Measurements from ENCODE around the gene MLH1. TPM values are rescaled to one million over a fixed set of nuclear protein-coding genes. Genes with fewer than 3 reads are reported as not detected.

MLH1 gene
- total RNA-seq, 1 experiment from 2014 or later: 50.6 TPM

DNA sequence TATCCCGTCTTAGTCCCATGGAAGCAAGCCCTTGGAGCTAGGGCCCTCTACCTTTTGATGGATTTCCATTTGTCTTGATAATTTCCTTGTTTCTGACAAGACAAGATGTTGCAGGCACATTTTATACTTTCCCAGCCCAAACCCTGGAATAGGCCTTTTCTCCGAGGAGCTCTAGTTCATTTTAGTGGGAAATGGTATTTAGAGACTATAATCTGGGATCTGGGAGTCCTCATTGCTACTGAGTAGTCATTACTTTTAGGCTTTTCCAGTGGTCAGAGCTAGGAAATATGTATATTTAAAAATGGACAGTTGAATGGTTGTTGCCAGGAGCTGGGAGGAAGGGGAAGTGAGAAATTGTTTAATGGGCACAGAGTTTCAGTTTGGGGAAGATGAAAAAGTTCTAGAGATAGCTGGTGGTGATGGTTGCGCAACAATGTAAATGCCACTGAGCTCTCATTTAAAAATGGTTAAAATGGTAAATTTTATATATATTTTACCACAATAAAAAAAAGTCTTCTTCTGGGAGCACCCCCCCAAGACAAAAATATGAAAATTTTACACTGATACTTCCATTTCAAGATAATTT is 31.6 kb downstream of the MLH1 start:
- Histone ChIP-seq H3K4me1 (ENCODE audit: insufficient read depth, low read length, poor library complexity, severe bottlenecking) (no peaks in the 10 kb centered on the region), H3K27me3 (replicated peaks; ENCODE audit: insufficient read depth, low read depth, low read length, poor library complexity) (no peaks in the 10 kb centered on the region), H3K27ac (ENCODE audit: low read depth, low read length, poor library complexity, severe bottlenecking) (no peak overlapping the region), H3K4me3 (ENCODE audit: low read depth, low read length, poor library complexity, severe bottlenecking) (no peak overlapping the region), H3K9me3 (ENCODE audit: low read depth, low read length, poor library complexity, severe bottlenecking) (no peaks in the 10 kb centered on the region), H3K36me3 (ENCODE audit: insufficient read depth, low read length, poor library complexity, severe bottlenecking) (peaks cover 80% of the 10 kb centered on the region)
- ChIA-PET CTCF (no interaction called here), POLR2A (ENCODE audit: low non-redundant PET) (no interaction called here)
- intact Hi-C loops (cut with micrococcal nuclease; ENCODE audit: unreplicated experiment): loop anchor here (2.0 kb wide), 1 partner anchor 188 kb away; no protein-coding TSS in a partner anchor
- DNase-seq (ENCODE audit: low spot score): no peak
- TF ChIP-seq EZH2 (IDR thresholded peaks at IDR 0.05; ENCODE audit: borderline replicate concordance, low read depth, low read length, poor library complexity, severe bottlenecking): no peak
- TF ChIP-seq, protein P1, sequence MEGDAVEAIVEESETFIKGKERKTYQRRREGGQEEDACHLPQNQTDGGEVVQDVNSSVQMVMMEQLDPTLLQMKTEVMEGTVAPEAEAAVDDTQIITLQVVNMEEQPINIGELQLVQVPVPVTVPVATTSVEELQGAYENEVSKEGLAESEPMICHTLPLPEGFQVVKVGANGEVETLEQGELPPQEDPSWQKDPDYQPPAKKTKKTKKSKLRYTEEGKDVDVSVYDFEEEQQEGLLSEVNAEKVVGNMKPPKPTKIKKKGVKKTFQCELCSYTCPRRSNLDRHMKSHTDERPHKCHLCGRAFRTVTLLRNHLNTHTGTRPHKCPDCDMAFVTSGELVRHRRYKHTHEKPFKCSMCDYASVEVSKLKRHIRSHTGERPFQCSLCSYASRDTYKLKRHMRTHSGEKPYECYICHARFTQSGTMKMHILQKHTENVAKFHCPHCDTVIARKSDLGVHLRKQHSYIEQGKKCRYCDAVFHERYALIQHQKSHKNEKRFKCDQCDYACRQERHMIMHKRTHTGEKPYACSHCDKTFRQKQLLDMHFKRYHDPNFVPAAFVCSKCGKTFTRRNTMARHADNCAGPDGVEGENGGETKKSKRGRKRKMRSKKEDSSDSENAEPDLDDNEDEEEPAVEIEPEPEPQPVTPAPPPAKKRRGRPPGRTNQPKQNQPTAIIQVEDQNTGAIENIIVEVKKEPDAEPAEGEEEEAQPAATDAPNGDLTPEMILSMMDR (conservative IDR thresholded peaks at IDR 0.05; ENCODE audit: low read depth, low read length): no peak
- no TSS peak for BruUV-seq (replicated peaks)

DNA sequence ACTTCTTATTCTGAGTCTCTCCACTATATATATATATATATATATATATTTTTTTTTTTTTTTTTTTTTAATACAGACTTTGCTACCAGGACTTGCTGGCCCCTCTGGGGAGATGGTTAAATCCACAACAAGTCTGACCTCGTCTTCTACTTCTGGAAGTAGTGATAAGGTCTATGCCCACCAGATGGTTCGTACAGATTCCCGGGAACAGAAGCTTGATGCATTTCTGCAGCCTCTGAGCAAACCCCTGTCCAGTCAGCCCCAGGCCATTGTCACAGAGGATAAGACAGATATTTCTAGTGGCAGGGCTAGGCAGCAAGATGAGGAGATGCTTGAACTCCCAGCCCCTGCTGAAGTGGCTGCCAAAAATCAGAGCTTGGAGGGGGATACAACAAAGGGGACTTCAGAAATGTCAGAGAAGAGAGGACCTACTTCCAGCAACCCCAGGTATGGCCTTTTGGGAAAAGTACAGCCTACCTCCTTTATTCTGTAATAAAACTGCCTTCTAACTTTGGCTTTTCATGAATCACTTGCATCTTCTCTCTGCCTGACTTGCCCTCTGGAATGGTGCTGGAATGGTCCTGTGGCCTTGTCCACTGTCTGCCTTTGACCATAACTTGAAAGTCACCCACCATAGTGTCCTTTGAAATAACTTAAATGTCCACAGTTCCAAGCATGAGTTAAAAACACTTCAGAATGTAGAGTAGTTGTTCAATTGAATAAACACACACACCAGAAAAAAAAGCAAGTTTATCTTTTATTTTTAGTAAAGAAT is 32.4 kb downstream of the MLH1 start:
- H3K36me3 ChIP-seq (ENCODE audit: insufficient read depth, low read length, poor library complexity, severe bottlenecking): peaks cover 76% of the 10 kb centered on the region
- no peak for DNase-seq (ENCODE audit: low spot score)
- no peak overlapping the region for H3K27ac ChIP-seq (ENCODE audit: low read depth, low read length, poor library complexity, severe bottlenecking)
- TF ChIP-seq, protein P1 (conservative IDR thresholded peaks at IDR 0.05; ENCODE audit: low read depth, low read length): no peak
- TF ChIP-seq EZH2 (IDR thresholded peaks at IDR 0.05; ENCODE audit: borderline replicate concordance, low read depth, low read length, poor library complexity, severe bottlenecking): no peak
- CTCF ChIA-PET: no interaction called here
- POLR2A ChIA-PET (ENCODE audit: low non-redundant PET): no interaction called here
- intact Hi-C loops (cut with micrococcal nuclease; ENCODE audit: unreplicated experiment): loop anchor here (2.0 kb wide), 1 partner anchor 187 kb away; no protein-coding TSS in a partner anchor
- BruUV-seq (replicated peaks): no TSS peak
- no peaks in the 10 kb centered on the region for H3K4me1 ChIP-seq (ENCODE audit: insufficient read depth, low read length, poor library complexity, severe bottlenecking)
- H3K27me3 ChIP-seq (replicated peaks; ENCODE audit: insufficient read depth, low read depth, low read length, poor library complexity): no peaks in the 10 kb centered on the region
- H3K4me3 ChIP-seq (ENCODE audit: low read depth, low read length, poor library complexity, severe bottlenecking): no peak overlapping the region
- no peaks in the 10 kb centered on the region for H3K9me3 ChIP-seq (ENCODE audit: low read depth, low read length, poor library complexity, severe bottlenecking)

- CTCF ChIA-PET: no interaction called here
- Histone ChIP-seq H3K27ac (ENCODE audit: low read depth, low read length, poor library complexity, severe bottlenecking) (no peak overlapping the region), H3K4me1 (ENCODE audit: insufficient read depth, low read length, poor library complexity, severe bottlenecking) (no peaks in the 10 kb centered on the region), H3K27me3 (replicated peaks; ENCODE audit: insufficient read depth, low read depth, low read length, poor library complexity) (no peaks in the 10 kb centered on the region), H3K9me3 (ENCODE audit: low read depth, low read length, poor library complexity, severe bottlenecking) (no peaks in the 10 kb centered on the region), H3K4me3 (ENCODE audit: low read depth, low read length, poor library complexity, severe bottlenecking) (no peak overlapping the region), H3K36me3 (ENCODE audit: insufficient read depth, low read length, poor library complexity, severe bottlenecking) (peaks cover 69% of the 10 kb centered on the region)
- POLR2A ChIA-PET (ENCODE audit: low non-redundant PET): no interaction called here
- TF ChIP-seq, protein P1 (conservative IDR thresholded peaks at IDR 0.05; ENCODE audit: low read depth, low read length): no peak
- no peak for TF ChIP-seq EZH2 (IDR thresholded peaks at IDR 0.05; ENCODE audit: borderline replicate concordance, low read depth, low read length, poor library complexity, severe bottlenecking)
- no peak for DNase-seq (ENCODE audit: low spot score)
- intact Hi-C loops (cut with micrococcal nuclease; ENCODE audit: unreplicated experiment): no loop called here
- BruUV-seq (replicated peaks): no TSS peak
These were observed 33.5 kb downstream of the MLH1 start for GRCh38 chr3:37026851-37027250.
